ENCODE data around the gene NELL1.

DNA sequence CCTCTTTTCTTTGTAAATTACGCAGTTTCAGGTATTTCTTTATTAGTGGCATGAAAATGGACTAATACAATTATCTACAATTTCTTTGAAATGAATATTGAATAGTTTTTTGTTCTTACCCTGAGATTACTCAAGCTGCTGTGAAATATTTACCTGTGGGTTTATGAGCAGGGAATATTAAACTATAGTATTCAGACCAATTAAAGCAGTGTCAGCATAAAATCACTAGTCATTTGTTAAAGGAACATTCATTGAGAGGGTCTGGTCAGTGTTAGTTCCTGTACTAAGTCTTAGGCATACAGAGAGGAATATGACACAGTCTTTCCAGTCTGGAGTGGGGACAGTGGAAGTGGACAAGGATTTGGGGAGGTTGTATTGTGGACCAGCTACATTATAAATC lies 877.3 kb downstream of the NELL1 start:
- TF ChIP-seq POLR2AphosphoS5 (IDR thresholded peaks at IDR 0.05; ENCODE audit: low read depth, low read length): no peak
- no peak for TF ChIP-seq FOXP2 (optimal IDR thresholded peaks at IDR 0.05; ENCODE audit: borderline replicate concordance, extremely low read depth, extremely low read length, insufficient read depth)
- no peak for TF ChIP-seq TAF1 (IDR thresholded peaks at IDR 0.05; ENCODE audit: borderline replicate concordance, insufficient read depth, low read length)
- TF ChIP-seq, protein P1, sequence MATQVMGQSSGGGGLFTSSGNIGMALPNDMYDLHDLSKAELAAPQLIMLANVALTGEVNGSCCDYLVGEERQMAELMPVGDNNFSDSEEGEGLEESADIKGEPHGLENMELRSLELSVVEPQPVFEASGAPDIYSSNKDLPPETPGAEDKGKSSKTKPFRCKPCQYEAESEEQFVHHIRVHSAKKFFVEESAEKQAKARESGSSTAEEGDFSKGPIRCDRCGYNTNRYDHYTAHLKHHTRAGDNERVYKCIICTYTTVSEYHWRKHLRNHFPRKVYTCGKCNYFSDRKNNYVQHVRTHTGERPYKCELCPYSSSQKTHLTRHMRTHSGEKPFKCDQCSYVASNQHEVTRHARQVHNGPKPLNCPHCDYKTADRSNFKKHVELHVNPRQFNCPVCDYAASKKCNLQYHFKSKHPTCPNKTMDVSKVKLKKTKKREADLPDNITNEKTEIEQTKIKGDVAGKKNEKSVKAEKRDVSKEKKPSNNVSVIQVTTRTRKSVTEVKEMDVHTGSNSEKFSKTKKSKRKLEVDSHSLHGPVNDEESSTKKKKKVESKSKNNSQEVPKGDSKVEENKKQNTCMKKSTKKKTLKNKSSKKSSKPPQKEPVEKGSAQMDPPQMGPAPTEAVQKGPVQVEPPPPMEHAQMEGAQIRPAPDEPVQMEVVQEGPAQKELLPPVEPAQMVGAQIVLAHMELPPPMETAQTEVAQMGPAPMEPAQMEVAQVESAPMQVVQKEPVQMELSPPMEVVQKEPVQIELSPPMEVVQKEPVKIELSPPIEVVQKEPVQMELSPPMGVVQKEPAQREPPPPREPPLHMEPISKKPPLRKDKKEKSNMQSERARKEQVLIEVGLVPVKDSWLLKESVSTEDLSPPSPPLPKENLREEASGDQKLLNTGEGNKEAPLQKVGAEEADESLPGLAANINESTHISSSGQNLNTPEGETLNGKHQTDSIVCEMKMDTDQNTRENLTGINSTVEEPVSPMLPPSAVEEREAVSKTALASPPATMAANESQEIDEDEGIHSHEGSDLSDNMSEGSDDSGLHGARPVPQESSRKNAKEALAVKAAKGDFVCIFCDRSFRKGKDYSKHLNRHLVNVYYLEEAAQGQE (IDR thresholded peaks at IDR 0.05; ENCODE audit: insufficient read depth in 1 of 2, low read depth in 2 of 2, low read length in 2 of 2): no peak
- no peak for TF ChIP-seq SIN3A (IDR thresholded peaks at IDR 0.05; ENCODE audit: borderline replicate concordance, insufficient read depth, low read length)
